Right lung (tissue), 10 donors: ENCODE results near the gene STAU1. TPM values are rescaled to one million over a fixed set of nuclear protein-coding genes. Genes with fewer than 3 reads are reported as not detected.
"Not testable (repeated sequence)": the region's sequence is repeated elsewhere in the genome, so short reads cannot be mapped to it uniquely, and the experiment has no call there.

ENCODE experiments used
- DNase-seq, 2 donors: peaks; one replicate each; pipeline ENCODE4 v3.0.0-alpha.2; 2013
- long read RNA-seq, 8 donors: transcript quantifications; one replicate each; lab custom pipeline, GENCODE V29; 2026
- polyA plus RNA-seq, 5 donors: library from polyadenylated mRNA; unstranded; fragments of 120-200 nt; gene quantifications; one replicate each; pipeline versions ENCODE4 v1.2.1 to v1.2.3, GENCODE V29; 2013; ENCODE audit warnings: inconsistent platforms in 1 of 5, low replicate concordance in 1 of 5; ENCODE audit not compliant: insufficient read length in 5 of 5, insufficient read depth in 1 of 5

The STAU1 gene
- polyA plus RNA-seq = 10 to 100 TPM; 91.9 to 99.1 (median 97.8) TPM
- long read RNA-seq, donor 1, transcript STAU1-203 (13 exons, 3,211 nt) = major isoform, 6 of 146 reads
- long read RNA-seq, donor 1, partial matches to known transcripts = 130 of 146 reads
- long read RNA-seq, donor 1, other reads (novel, unspliced or antisense) = 0 of 146 reads
- long read RNA-seq, donor 2, transcript STAU1-203 (13 exons, 3,211 nt) = major isoform, 5 of 1,075 reads
- long read RNA-seq, donor 2, partial matches to known transcripts = 585 of 1,075 reads
- long read RNA-seq, donor 2, other reads (novel, unspliced or antisense) = 482 of 1,075 reads
- long read RNA-seq, donor 3, transcript STAU1-203 (13 exons, 3,211 nt) = major isoform, 6 of 97 reads
- long read RNA-seq, donor 3, partial matches to known transcripts = 87 of 97 reads
- long read RNA-seq, donor 3, other reads (novel, unspliced or antisense) = 0 of 97 reads
- long read RNA-seq, donor 4, transcript STAU1-203 (13 exons, 3,211 nt) = major isoform, 6 of 22 reads
- long read RNA-seq, donor 4, partial matches to known transcripts = 14 of 22 reads
- long read RNA-seq, donor 4, other reads (novel, unspliced or antisense) = 0 of 22 reads
- long read RNA-seq, donor 5, transcript STAU1-203 (13 exons, 3,211 nt) = major isoform, 6 of 97 reads
- long read RNA-seq, donor 5, partial matches to known transcripts = 87 of 97 reads
- long read RNA-seq, donor 5, other reads (novel, unspliced or antisense) = 0 of 97 reads
- long read RNA-seq, donor 6, transcript STAU1-203 (13 exons, 3,211 nt) = major isoform, 9 of 27 reads
- long read RNA-seq, donor 6, partial matches to known transcripts = 15 of 27 reads
- long read RNA-seq, donor 6, other reads (novel, unspliced or antisense) = 0 of 27 reads
- long read RNA-seq, donor 7, transcript STAU1-203 (13 exons, 3,211 nt) = major isoform, 10 of 149 reads
- long read RNA-seq, donor 7, partial matches to known transcripts = 125 of 149 reads
- long read RNA-seq, donor 7, other reads (novel, unspliced or antisense) = 9 of 149 reads
- long read RNA-seq, donor 8, partial matches to known transcripts = 32 of 34 reads
- long read RNA-seq, donor 8, other reads (novel, unspliced or antisense) = 0 of 34 reads

- peak; percentile 93 to 96 for DNase-seq
Observed at GRCh38 chr20:49187851-49188641, at the start of gene STAU1. TSS of gene STAU1 (minus strand) at chr20:49188334. CDS start at chr20:49166201, 22,133 bp downstream.

- DNase-seq = no peak
Observed at GRCh38 chr20:49237531-49237930, 49.4 kb upstream of the STAU1 start.

GRCh38 chr20:49236301-49236700, 48.2 kb upstream of the STAU1 start:
- DNase-seq = no peak

- DNase-seq = no peak
Observed at GRCh38 chr20:49234831-49235230, 46.7 kb upstream of the STAU1 start.

- no peak for DNase-seq
Observed at GRCh38 chr20:49233226-49233625, 45.1 kb upstream of the STAU1 start.

- no peak for DNase-seq
Observed at GRCh38 chr20:49231471-49231870, 43.3 kb upstream of the STAU1 start.

GRCh38 chr20:49230561-49231133, 42.5 kb upstream of the STAU1 start:
- no peak for DNase-seq

GRCh38 chr20:49230021-49230420, 41.9 kb upstream of the STAU1 start:
- no peak for DNase-seq

GRCh38 chr20:49229381-49229780, 41.2 kb upstream of the STAU1 start:
- DNase-seq = no peak

GRCh38 chr20:49228676-49229075, 40.5 kb upstream of the STAU1 start:
- no peak for DNase-seq

GRCh38 chr20:49225896-49226295, 37.8 kb upstream of the STAU1 start:
- no peak for DNase-seq

- DNase-seq = no peak
Observed at GRCh38 chr20:49219924-49220831, 32.0 kb upstream of the STAU1 start.

GRCh38 chr20:49219091-49219923, 31.2 kb upstream of the STAU1 start, which contains the start of gene DDX27:
TSS of gene DDX27 (plus strand) at chr20:49219416. CDS start at chr20:49219449, 33 bp downstream.
- peak; percentile 99 to 100 for DNase-seq

GRCh38 chr20:49218739-49219090, 30.6 kb upstream of the STAU1 start:
- DNase-seq = not testable (repeated sequence)

GRCh38 chr20:49216991-49217578, 29.0 kb upstream of the STAU1 start:
- DNase-seq = peak; percentile 82 to 89

- DNase-seq = no peak
Observed at GRCh38 chr20:49215232-49215631, 27.1 kb upstream of the STAU1 start.

- DNase-seq = no peak
Observed at GRCh38 chr20:49214571-49214970, 26.4 kb upstream of the STAU1 start.

GRCh38 chr20:49210757-49211110, 22.6 kb upstream of the STAU1 start:
- no peak for DNase-seq
